GM12873 (cell line): ENCODE measurements around the gene MIEF1.

Experiments
- TF ChIP-seq, protein P1 (sequence below): IDR thresholded peaks from 2 replicates; pipeline ENCODE4 v1.5.1; 2012; ENCODE audit warnings: low read depth, mild to moderate bottlenecking, moderate library complexity, low read length, control low read depth; ENCODE audit not compliant: insufficient read depth; ENCODE audit errors: missing control alignments

The MIEF1 gene

DNA sequence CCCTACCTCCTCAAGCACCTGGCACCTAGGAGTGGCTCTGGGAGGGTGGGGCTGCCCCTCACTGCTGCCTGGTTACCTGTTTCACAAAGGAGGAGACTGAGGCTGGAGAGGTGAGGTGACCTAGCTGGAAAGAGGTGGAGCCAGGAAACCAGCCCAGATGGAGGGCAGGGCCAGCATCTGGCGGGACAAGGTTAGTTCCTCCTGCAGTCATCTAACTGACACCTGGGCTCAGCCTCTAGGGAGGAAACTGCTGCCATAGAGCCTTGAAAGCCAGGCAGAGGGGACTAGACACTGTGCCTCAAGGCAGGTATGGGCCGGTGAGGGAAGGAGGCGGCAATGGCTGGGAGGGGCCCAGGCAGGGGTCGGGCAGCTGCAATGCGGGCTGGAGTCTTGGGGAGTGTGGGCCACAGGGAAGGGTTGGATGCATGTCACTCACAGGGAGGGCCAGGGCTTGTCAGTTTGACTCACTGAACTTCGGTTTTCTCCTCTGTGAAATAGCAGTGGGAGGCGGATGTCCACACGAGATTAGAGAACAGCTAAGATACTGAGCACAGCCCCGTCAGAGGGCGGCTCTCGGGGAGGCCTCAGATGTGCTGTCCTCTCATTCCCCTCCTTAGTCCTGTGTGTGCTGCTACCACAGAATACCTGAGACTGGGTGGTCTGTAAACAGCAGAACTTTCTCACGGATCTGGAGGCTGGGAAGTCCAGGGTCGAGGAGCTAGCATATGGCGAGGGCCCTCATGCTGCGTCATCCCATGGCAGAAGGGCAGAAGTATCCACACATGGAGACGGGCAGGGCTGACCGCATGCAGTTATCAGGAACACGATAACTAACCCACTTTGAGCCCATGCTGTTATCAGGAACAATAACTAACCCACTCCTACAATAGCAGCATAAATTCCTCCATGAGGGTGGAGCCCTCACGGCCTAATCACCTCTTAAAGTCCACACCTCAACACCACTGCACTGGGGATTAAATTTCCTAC, 29.2 kb upstream of the MIEF1 start:
- TF ChIP-seq, protein P1, sequence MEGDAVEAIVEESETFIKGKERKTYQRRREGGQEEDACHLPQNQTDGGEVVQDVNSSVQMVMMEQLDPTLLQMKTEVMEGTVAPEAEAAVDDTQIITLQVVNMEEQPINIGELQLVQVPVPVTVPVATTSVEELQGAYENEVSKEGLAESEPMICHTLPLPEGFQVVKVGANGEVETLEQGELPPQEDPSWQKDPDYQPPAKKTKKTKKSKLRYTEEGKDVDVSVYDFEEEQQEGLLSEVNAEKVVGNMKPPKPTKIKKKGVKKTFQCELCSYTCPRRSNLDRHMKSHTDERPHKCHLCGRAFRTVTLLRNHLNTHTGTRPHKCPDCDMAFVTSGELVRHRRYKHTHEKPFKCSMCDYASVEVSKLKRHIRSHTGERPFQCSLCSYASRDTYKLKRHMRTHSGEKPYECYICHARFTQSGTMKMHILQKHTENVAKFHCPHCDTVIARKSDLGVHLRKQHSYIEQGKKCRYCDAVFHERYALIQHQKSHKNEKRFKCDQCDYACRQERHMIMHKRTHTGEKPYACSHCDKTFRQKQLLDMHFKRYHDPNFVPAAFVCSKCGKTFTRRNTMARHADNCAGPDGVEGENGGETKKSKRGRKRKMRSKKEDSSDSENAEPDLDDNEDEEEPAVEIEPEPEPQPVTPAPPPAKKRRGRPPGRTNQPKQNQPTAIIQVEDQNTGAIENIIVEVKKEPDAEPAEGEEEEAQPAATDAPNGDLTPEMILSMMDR: no peak

DNA sequence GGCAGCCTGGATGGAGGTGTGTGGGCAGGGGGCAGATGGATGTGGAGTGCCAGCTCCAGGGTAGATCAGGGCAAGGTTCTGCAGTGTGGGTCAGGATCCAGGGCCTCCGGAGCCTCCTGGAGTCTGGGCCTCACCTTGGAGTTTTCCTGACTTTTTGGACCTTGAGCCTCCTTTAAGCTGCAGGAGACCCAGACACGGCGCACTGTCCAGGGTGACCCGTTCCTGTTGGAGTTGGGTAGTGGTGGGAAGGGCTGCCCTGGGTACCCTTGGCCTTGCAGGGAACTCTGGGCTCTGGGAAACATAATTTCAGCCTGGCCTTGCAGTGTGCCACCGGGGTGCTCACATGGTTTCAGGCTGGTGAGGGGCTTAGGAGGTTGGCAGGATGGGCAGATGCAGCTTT, 28.2 kb upstream of the MIEF1 start:
- TF ChIP-seq, protein P1: no peak

DNA sequence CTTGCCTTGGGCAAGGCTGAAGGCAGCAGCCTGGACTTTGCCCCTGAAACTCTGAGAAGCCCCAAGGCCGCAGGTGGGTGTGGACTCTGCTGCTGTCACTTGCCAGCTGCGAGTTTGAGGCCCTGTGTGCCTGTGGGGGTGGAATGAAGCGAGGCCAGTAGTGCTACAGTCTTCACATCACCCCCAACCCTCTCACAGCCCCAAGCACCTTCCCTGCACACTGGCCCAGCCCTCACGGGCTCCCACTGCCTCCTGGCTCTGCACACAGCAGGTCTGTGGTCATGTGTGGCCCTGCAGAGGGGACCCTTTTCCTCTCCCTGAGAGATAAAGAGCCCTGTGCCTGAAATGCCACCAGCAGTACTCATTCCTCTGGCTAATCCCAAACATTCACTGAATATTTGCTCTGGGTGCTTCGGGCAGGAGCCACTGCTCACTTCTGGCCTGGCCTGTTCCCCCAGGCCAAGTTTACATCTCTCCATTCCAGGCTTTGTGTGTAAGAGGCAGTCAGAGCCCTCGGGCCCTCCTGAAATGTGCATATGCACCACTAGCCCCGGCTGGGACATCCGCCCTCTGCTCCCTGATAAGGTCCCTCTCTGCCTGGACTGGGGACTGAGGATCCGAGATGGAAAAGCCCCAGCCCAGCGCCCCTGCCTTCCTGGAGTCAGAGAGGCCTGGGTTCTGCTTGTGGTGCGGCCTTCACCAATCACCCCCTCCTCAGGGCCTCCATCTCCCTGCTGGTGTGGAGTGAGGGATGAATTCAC, 27.6 kb upstream of the MIEF1 start:
- TF ChIP-seq, protein P1: no peak

DNA sequence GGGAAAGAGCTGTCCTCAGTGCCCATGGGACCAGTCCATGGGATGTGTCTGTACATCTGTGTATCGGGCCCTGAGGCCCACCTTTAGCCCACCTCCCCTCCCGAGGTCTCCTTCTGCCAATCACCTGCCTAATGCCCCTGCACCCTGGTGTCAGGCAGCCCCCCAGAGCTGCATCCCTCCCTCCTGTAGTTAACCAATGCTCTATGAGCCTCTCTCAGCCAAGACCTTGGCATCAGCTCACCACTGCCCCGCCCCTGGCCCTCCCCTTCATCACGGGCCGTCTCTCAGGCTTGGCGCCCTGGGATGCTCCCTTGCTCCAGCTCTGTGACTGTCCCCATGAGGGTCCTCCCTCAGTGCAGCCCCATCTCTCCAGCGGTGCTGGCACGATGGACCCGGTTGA, 26.8 kb upstream of the MIEF1 start:
- TF ChIP-seq, protein P1: no peak

DNA sequence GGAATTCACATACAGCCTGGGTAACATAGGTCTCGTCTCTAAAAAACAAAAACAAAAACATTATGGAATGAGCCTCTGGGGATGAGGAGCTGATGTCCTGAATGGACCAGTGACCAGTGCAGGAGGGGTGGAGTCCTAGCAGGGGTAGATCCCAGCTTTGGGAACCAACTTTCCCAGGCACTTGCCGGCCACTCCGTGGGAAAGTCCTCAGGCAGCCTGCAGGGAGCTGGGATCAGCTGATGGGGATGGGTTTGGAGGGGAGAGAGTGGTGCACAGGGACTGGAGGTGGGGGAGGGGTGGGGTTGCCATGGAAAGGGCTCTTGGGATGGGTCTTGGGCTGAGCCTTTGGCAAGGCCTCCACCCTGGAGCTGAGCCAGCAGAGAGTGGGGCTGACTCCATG, 26.2 kb upstream of the MIEF1 start:
- TF ChIP-seq, protein P1: no peak

DNA sequence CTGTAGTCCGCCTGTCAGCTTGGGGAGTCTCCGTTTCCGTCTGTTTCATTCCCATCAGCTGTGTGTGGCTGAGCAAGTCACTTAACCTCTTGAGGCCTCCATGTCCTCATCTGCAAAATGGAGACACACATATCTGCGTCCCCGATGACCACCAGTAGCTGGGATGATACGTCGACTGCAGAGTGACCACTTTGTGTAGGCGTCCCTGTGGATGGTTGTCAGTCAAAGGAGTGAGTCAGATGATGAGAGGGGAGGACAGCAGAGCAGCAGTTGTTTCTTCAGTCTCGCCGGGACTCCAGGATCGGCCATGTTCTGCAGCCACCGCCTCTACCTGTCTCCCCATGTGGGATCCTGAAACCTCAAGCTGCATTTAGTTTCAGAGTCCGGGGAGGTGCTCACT, 25.4 kb upstream of the MIEF1 start:
- TF ChIP-seq, protein P1: no peak

DNA sequence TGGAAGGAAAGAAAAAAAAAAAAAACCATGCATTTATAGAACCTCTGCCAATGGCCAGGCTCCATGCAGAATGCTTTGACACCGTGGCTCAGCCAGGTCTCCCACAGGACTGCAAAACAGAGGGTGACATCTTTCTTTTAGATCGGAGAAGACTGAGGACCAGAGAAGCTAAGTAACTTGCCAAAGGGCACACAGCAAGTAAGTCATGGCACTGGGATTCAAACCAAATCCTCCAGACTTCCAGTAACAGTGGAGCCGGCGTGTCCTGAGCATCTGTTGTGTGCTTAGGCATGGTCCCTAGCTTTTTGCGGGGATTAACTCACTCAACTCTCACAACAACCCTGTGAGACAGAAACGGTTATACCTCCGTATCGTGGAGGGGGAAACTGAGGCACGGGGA, 24.5 kb upstream of the MIEF1 start:
- TF ChIP-seq, protein P1: no peak
